Osteocyte (in vitro differentiated cells): ENCODE data around the gene TMEM244. TPM values are rescaled to one million over a fixed set of nuclear protein-coding genes. Genes with fewer than 3 reads are reported as not detected.

Experiments used
- DNase-seq: peaks from one replicate; pipeline ENCODE4 v3.0.0; 2021; ENCODE audit warnings: mixed read lengths; ENCODE audit not compliant: unreplicated experiment; ENCODE audit errors: extremely low spot score
- H3K27ac Mint-ChIP-seq: one replicate; pipeline ENCODE4 v1.8.0; 2021; ENCODE audit warnings: mild to moderate bottlenecking, mixed read lengths; ENCODE audit not compliant: unreplicated experiment
- H3K27me3 Mint-ChIP-seq: one replicate; pipeline ENCODE4 v1.8.0; 2021; ENCODE audit warnings: mixed read lengths; ENCODE audit not compliant: unreplicated experiment
- H3K36me3 Mint-ChIP-seq: one replicate; pipeline ENCODE4 v1.8.0; 2021; ENCODE audit warnings: mixed read lengths; ENCODE audit not compliant: unreplicated experiment
- H3K4me1 Mint-ChIP-seq: one replicate; pipeline ENCODE4 v1.8.0; 2021; ENCODE audit warnings: mixed read lengths; ENCODE audit not compliant: unreplicated experiment
- H3K4me3 Mint-ChIP-seq: one replicate; pipeline ENCODE4 v1.8.0; 2021; ENCODE audit warnings: mild to moderate bottlenecking, moderate library complexity, mixed read lengths; ENCODE audit not compliant: unreplicated experiment
- H3K9me3 Mint-ChIP-seq: one replicate; pipeline ENCODE4 v1.8.0; 2021; ENCODE audit warnings: mixed read lengths; ENCODE audit not compliant: unreplicated experiment
- CTCF ChIP-seq: fragments of 200-600 bp; sonication (generic); IDR thresholded peaks from 2 replicates; pipeline ENCODE4 v1.5.0; 2021; ENCODE audit warnings: antibody characterized with exemption, mild to moderate bottlenecking, moderate library complexity
- total RNA-seq: library from RNA; stranded (reverse); gene quantifications from 2 replicates; pipeline ENCODE4 v1.2.1, GENCODE V29; 2021

TMEM244 gene
- total RNA-seq, 1 donor from 2014 or later: not detected

GRCh38 chr6:129789974-129790373 is 71.1 kb downstream of the TMEM244 start:
- DNase-seq: no peak
- TF ChIP-seq CTCF: no peak
- Mint-ChIP-seq H3K4me1 (no peaks in the 10 kb centered on the region), H3K9me3 (no peaks in the 10 kb centered on the region), H3K27me3 (peaks cover 3% of the 10 kb centered on the region), H3K4me3 (no peak overlapping the region), H3K27ac (no peak overlapping the region), H3K36me3 (no peaks in the 10 kb centered on the region)

GRCh38 chr6:129787816-129788215 is 73.3 kb downstream of the TMEM244 start:
- no peak for DNase-seq
- no peak for TF ChIP-seq CTCF
- Mint-ChIP-seq H3K4me1 (no peaks in the 10 kb centered on the region), H3K4me3 (no peak overlapping the region), H3K27me3 (no peaks in the 10 kb centered on the region), H3K27ac (no peak overlapping the region), H3K9me3 (no peaks in the 10 kb centered on the region), H3K36me3 (no peaks in the 10 kb centered on the region)

GRCh38 chr6:129786548-129786947 is 74.6 kb downstream of the TMEM244 start:
- Mint-ChIP-seq H3K4me1 (no peaks in the 10 kb centered on the region), H3K4me3 (no peak overlapping the region), H3K9me3 (peaks cover 7% of the 10 kb centered on the region), H3K27ac (no peak overlapping the region), H3K36me3 (no peaks in the 10 kb centered on the region), H3K27me3 (no peaks in the 10 kb centered on the region)
- no peak for TF ChIP-seq CTCF
- no peak for DNase-seq

GRCh38 chr6:129785756-129786135 is 75.4 kb downstream of the TMEM244 start:
- no peaks in the 10 kb centered on the region for H3K36me3 Mint-ChIP-seq
- DNase-seq: no peak
- no peak overlapping the region for H3K27ac Mint-ChIP-seq
- H3K4me1 Mint-ChIP-seq: no peaks in the 10 kb centered on the region
- H3K27me3 Mint-ChIP-seq: no peaks in the 10 kb centered on the region
- peaks cover 10% of the 10 kb centered on the region for H3K9me3 Mint-ChIP-seq
- TF ChIP-seq CTCF: no peak
- no peak overlapping the region for H3K4me3 Mint-ChIP-seq

- no peaks in the 10 kb centered on the region for H3K27me3 Mint-ChIP-seq
- H3K36me3 Mint-ChIP-seq: no peaks in the 10 kb centered on the region
- no peak overlapping the region for H3K27ac Mint-ChIP-seq
- no peak overlapping the region for H3K4me3 Mint-ChIP-seq
- no peak for TF ChIP-seq CTCF
- peaks cover 10% of the 10 kb centered on the region for H3K9me3 Mint-ChIP-seq
- H3K4me1 Mint-ChIP-seq: no peaks in the 10 kb centered on the region
- no peak for DNase-seq
Measured at GRCh38 chr6:129785047-129785755, 75.9 kb downstream of the TMEM244 start.

Other genes with a start within 250 kb of the TMEM244 start
- gene ARHGAP18, start 151.1 kb downstream of the TMEM244 start, total RNA-seq: 12.8 and 13.3 TPM in 2 replicates
- gene L3MBTL3, start 157.3 kb upstream of the TMEM244 start, total RNA-seq: 19.7 and 20.8 TPM in 2 replicates